HG03060 (cell line): ENCODE data around the gene ZNF777.
"Not testable (repeated sequence)": the region's sequence is repeated elsewhere in the genome, so short reads cannot be mapped to it uniquely, and the experiment has no call there.

Source experiments
- ATAC-seq: cut with Tn5 transposase; IDR thresholded peaks from one replicate; pipeline ENCODE4 v1.9.1; 2021; ENCODE audit warnings: low read depth, moderate number of reproducible peaks; ENCODE audit not compliant: unreplicated experiment

Gene ZNF777

DNA sequence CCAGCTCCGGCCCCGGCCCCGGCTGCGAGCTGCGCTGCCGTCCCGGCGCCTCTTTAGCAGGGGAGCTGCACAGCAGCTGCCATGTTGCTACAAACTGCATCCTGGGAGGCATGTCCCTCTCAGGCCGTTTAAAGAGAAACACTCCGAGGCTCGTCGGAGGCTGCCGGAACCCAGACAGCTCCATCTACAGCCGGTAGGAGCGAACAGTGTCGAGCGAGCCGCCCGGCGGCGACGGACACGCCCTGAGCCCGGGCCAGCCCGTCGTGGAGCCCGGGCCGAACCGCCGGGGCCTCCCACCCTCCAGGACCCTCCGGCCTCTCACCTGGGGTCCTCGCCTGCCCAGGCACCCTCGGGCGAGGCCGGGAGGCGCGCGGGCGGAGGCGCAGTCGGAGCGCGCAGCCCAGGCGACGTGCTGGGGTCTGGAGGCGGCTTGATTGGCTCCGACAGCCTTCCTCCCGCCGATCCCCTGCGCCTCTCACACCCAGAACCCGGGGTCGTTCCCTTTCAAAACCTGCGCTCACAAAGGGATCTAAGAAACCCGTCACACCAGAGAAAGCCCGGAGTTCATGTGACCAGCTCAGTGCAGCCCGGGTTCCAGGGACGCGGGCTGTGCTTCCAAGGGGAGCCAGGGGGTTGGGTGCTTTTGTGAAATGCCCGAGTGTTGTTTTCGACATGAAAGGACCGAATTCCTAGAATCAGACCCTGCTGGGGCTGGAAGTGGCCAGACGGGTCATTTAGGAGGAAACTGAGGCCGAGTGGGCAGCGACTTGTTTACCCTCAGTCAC is at the start of gene ZNF777:
ZNF777 (minus strand) TSS at position 570 of the 785 bp plus-strand sequence. CDS start 5,040 bp downstream, outside the sequence.
- ATAC-seq = peak; percentile 86

DNA sequence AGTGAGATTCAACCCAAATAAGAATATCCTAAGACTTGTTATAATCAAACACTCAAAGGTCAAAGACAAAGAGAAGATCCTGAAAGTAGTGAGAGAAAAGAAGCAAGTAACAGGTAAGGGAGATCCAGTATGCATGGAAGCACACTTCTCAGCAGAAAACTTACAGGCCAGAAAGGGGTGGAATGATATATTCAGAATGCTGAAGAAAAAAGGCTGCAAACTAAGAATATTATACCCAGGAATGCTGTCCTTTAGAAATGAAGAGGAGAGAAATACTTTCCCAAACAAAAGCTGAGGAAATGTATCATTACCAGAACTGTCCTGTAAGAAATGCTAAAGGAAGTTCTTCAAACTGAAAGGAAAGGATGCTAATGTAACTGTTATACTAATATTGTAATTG is 49.4 kb upstream of the ZNF777 start:
- no peak for ATAC-seq

DNA sequence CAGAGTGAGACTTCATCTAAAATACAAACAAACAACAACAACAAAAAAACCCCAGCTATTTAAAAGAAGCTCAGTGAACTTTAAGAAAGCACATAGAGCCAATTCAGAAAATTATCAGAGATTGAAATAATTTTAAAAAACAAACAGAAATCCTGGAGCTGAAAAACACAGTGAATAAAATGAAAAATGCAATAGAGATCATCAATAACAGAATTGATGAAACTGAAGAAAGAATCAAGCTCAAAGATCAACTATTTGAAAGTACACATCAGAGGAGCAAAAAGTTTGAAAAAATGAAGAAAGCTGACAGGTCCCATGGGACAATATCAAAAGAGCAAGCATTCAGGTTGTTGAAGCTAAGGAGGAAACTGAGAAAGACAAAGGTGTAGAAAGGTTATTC is 48.9 kb upstream of the ZNF777 start:
- no peak for ATAC-seq

DNA sequence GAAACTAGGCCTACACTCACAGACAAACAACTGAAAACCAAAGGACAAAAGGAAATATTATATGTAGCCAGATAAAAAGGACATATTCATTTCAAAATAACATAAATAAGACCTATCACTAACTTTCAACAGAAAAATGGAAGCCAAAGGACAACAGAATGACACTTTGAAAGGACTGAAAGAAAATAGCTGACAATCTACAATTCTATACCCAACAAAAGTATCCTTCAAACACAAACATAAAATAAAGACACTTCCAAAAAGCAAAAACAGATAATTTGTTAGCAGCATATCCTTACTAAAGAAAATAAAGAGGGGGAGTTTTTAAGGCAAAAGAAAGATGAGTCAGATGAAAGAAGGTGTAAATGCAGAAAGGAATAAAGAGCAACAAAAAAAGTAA is 44.7 kb upstream of the ZNF777 start:
- no peak for ATAC-seq

DNA sequence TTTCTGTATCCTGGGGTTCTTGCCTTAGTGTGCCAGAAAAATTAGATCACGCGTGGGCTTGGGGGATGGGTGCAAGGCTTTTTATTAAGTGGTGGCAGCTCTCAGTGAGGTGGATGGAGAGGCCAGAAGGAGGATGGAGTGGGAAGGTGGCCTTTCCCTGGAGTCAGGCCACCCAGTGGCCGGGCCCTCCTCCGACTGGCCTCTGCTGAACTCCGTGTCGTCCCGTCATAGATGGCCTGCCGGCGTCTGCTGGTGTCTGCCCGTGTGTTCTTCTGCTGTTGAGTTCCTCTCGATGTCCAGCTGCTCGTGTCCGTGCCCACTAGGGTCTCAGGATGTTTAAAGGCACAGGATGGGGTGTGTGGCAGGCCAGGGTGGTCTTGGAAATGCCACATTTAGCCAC is 40.8 kb upstream of the ZNF777 start:
- ATAC-seq = no peak

DNA sequence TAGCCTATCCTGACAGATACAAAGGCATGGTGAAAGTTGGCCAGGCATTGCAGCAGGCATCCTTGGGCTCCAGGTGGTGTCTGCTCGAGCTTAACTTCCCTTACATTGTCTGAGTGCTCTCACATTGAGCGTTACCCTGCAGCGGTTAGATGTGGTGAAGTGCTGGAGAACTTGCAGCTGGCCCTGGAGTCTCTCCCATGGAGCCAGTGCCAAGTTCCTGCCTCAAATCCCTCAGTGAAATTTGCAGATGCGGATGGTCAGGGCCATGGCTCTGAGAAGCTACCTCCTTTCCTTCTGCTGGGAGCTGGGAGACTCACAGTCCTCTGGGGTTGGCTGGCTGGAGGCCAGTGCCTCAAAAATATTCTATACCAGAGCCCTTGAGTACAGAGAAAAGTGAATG is 40.0 kb upstream of the ZNF777 start:
- no peak for ATAC-seq

DNA sequence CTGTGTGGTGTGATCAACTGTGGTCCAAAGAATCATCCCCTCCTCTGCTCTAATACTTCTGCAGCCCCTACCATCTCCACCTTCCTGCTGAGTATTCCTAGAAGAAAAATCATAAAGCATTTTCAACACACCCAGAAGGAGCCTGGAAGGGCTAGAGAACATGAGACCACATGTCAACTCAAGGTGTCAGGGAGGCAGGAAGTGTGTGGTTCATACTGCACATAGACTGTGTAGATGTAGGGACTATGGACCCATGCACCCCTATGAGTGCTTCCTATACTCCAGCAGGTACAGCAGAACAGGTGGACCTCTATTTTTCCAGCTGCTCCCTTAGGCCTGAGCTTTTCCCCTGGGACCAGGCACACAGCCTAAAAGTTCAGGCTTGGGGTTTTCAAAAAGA is 39.3 kb upstream of the ZNF777 start:
- no peak for ATAC-seq

DNA sequence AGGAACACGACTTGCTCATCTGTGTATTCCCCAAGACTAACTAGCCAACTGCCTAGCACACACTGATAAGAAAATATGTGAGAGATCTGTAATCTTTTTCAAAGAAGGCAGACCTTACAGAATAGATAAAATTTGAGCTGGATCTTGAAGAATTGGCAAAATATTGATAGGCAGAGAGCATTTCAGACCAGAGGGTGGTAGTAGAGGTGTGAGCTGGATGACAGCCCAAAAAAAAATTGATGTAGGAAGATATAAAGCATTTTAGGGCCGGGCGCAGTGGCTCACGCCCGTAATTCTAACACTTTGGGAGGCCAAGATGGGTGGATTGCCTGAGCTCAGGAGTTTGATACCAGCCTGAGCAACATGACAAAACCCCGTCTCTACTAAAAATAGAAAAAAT is 37.9 kb upstream of the ZNF777 start:
- ATAC-seq = no peak

DNA sequence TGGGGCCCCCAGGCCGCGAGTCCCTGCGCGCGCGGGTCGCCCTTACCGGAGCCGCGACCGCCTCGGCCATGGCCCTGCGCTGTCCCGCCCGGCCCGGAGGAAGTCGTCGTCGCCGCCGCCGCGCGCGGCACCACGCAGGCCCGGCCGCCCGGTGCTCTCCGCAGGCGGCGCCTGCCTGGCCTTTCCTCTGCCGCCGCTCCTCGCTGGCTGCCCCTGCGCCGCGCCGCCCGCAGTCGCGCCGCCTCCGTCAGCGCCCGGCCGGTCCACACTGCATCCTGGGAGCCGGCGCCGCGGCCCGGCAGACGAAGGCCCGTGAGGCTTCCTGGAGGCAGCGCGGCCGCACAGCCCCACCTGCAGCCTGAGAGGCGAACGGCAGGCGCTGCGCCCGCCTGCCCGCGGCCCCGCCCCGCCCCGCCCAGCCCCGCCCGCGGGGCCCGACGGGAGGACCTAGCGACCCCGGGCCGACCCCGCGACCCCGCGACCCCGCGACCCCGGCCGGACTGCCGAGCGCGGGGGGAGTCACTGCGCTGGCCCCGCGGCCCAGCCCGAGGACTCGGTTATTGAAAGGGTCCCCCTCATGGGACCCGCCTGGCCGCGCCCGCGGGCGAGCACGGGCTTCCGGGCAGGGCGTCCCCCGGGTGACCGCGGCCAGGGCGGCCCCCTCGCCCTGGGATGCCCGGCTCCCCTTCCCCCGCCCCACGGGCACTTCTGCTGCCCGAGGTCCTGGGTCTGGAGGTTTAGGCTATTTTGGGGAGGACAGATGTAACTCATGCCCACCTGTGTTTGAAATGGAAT is 36.8 kb upstream of the ZNF777 start, which contains the start of gene ZNF746:
ZNF746 (minus strand) TSS at position 343 of the 795 bp plus-strand sequence; CDS start at position 70, 273 bp downstream.
- ATAC-seq = peak; percentile 66

DNA sequence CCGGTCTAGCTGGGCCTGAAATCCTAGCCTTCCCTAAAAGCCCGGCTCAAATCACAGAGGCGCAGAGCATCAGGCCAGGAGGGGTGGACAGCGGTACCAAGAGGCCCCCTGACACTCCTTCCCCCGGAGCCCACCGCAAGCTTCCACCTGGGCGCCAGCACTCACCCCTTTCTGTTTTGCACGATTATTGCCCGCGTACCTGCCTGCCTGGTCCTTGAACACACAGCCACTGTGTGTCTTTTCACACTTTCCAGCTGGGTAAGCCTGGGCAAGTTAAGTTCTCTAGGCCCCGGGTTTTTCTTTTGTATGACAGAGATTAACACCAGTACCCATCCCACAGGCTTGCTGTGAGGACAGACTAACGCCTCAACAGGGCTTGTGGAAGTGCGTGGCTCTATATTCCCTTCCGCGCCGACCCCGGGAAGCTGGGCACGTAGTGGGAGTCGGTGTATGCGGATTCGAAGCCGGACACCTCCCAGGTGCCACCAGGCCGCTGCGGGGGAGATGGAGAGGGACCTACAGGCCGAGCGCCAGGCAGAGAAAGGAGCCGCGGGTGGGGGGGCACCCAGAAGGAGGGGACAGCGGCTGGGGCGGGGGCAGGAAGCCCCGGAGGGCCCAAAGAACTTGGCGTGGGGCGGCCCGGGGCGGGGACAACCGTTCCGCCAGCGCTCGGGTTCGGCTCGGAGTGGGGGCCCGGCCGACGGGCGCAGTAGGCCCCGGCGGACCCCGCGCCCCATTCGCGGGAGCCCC is 36.0 kb upstream of the ZNF777 start:
- no peak for ATAC-seq

DNA sequence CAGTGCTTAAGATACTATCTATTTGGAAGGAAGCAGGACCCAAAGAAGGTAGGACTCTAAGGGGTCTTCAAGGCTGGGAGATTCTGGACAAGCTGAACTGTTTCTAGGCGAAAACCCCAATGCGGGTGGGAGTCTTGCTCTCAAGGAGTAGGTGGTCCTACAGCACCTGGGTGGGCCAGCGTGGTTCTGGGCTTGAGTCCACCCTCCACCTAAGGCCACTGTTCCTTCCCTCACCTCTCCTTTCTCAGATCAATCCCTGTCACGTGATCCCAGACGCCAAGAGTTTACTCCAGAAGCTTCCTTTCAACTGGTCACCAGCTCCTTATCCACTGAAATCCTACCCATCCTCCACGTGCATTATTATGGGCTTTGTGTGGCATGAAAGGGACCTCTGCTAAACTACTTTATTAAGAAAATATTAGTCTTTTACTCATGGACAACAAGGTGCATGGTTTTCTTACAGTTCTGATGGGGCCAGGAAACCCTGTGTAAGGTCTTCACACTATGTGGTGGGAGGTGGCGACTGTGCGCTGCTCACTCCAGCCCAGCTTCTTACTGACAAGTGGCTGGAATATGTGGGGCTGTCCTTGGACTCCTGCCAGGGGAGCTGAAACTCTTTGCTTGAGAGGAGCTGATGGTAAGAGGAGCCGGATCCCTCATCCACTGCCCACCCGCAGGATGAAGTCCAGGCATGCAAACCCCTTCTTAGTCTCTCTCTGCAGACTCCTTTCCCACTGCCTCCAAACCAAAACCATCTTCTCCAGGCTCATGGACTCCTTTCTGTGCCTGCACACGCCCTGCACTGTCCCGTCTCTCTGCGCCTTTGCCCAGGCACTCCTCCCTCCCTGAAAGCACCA is 35.2 kb upstream of the ZNF777 start:
- ATAC-seq = no peak

DNA sequence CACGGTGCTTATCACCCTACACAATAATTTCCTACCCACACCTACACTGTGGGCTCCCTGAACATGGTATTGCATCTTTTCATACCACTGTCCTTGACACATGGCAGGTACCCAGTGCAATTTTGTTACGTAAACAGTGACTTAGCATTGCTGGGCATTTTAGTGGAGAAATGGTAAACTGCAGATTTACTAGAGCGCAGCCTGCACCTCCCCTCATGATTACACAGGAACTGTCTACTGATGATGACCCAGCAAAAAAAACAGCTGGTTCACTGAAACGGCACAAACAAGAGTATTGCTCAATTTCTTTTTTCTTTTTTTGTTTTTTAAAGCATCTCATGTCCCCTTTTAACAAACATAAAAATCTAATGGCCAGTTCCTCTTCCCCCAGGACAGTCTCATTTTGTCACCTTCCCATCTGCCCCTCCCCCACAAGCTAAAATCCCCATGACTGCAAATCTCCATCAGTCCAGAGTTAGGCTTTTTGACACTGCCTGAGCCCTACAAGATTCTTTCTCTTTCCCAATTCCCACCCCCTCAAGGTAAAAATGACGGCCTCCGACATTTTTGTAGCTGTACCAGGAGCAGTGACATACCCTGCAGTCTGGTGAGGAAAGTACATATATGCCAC is 34.0 kb upstream of the ZNF777 start:
- no peak for ATAC-seq

DNA sequence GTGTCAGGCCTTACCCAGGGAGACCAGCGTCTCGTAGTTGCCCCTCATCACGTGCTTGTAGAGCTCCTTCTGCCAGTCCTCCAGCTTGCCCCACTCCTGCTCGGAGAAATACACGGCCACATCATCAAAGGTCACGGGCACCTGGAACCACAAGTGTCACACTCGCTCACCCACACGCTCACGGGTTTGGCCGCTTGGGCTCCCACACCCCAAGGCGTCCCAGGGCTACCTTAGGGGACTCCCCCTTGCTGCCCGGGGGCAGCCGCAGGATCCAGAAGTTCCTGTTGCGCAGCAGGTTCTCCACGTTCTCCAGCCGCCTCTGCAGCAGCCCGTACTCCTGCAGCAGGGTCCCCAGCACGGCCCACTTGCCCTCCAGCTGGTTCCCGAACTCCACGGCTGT is 33.1 kb upstream of the ZNF777 start:
- not testable (repeated sequence) for ATAC-seq

DNA sequence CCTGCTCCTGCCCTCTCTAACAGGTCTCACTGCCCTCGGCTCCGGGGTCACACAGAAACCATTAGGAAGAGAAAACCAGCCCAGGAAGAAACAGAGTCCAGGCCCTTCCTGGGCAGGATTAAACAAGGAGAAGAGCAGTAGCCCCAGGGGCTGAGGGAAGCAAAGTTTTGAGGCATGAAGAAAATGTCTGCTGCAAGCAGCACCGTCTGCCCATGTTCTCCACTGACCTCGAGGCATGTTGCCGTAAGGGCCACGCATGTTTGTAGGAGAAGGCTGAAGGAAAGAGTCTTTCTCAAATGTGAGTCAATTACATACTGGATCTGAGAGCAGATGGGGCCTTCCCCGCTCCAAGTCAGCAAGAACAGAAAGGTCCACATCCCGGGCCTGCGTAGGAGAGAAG is 32.5 kb upstream of the ZNF777 start:
- ATAC-seq = no peak

DNA sequence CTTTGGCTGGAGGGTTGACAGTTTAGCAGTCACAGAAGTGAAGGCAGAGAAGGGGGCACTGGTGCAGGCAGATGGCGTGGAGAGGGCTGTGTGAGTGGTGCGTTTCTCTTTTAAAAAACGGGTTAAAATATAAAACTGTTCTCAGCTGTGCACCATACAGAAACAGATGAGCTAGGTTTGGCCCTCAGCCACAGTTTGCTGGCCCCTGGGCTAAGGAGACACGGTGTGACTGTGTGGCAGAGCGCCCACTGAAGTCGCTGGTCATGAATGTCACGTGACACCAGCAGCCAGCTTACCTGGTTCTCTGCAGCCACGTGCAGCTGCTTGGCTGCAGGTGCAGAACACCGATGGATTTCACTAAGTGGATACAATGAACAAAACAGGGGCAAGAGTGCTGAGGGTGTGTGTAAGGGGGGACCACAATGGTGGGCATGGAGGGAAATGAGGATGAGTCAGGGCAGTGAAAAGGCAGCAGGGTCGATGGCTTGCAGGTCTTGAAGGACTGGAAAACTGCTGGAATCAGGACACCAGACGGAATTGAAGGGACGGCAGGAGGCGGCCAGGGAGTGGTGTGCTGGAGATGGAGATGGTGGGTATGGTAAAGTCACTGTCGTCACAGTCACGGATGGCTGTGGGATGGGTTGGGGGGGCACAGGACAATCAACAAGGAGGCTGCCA is 29.4 kb upstream of the ZNF777 start:
- ATAC-seq = no peak

DNA sequence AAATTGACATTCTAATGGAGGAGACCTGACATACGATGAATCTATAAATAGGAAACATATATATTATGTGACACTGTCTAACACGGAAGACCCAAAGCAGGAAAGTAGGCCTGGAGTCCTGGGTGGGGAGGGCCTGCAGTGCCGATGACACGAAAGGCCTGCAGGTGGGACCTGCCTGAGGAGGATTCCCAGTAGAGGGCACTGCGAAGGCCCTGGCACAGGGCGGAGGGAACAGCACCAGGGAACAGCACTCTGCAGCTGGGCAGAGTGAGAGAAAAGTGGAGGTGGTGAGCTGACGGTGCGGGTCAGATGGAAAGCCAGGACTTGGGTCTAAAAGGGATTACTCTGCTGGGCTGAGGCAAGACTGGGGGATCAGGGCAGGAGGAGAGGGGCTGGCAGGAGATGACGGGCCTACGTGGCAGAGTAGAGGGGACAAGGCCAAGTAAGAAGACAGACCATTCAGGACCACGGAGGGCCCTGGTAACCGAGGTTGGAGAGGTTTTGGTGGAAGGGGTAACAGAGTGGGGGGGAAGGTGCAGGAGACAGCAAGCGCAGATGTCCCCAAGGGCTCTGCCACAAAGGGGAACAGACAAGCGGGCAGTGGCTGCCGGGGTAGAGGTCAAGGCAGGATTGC is 28.6 kb upstream of the ZNF777 start:
- ATAC-seq = no peak

DNA sequence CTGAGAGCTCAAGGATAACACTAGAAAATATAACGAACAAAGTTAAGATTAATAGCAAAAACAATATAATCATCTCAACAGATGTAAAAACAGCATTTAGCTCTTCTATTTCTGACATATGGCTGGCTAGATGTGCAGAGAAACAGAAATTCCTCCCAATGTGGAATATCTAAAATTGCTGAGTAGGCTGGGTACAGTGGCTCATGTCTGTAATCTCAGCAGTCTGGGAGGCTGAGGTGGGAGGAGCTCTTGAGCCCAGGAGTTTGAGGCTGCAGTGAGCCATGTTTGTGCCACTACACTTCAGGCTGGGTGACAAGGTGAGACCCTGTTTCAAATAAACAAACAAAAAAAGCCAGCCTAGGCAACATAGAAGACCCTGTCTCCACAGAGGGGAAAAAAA is 18.7 kb upstream of the ZNF777 start:
- ATAC-seq = no peak

DNA sequence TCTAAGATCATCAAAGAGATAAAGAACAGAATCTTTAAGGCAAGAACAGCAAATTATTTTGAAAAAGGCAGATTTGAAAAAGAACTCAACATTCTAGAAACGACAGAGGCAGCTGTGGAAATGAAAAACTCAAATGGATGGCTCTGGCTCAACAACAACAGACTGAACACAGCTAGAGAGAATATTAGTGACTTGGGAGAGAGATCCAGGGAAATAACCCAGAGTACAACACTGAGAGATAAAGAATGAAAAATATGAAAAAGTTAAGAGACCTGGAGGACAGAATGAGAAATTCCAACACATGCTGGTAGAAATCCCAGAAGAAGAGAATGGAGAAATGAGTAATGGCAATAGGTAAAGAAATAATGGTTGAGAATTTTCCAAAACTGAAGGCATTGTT is 17.9 kb upstream of the ZNF777 start:
- no peak for ATAC-seq
